Mucosa of descending colon (tissue), 3 donors: ENCODE results near the gene KLHL9. TPM values are rescaled to one million over a fixed set of nuclear protein-coding genes. Genes with fewer than 3 reads are reported as not detected.

Source experiments
- ATAC-seq: fragments of 200-7000 bp; cut with Tn5 transposase; one replicate; pipeline ENCODE4 v1.9.1; 2020; ENCODE audit warnings: mild to moderate bottlenecking, moderate library complexity
- DNase-seq, 3 donors: peaks; one replicate each; pipeline ENCODE4 v3.0.0-alpha.2; 2020
- H3K36me3 ChIP-seq: fragments of 200-600 bp; one replicate; pipeline ENCODE4 v1.8.0; 2021; ENCODE audit warnings: low read depth, mild to moderate bottlenecking
- H3K4me1 ChIP-seq: fragments of 200-600 bp; one replicate; pipeline ENCODE4 v1.8.0; 2021; ENCODE audit warnings: low read depth, mild to moderate bottlenecking
- H3K4me3 ChIP-seq: fragments of 200-600 bp; one replicate; pipeline ENCODE4 v1.8.0; 2021; ENCODE audit warnings: mild to moderate bottlenecking
- H3K9me3 ChIP-seq: fragments of 200-600 bp; one replicate; pipeline ENCODE4 v1.8.0; 2021; ENCODE audit warnings: mild to moderate bottlenecking
- CTCF ChIP-seq: fragments of 200-600 bp; IDR thresholded peaks from one replicate; pipeline ENCODE4 v1.8.0; 2022; ENCODE audit warnings: antibody characterized with exemption, mild to moderate bottlenecking
- intact Hi-C, 2 donors: fragments of 100-400 bp; cut with DNase I in 1 of 2; cut with micrococcal nuclease in 1 of 2; formaldehyde crosslinking; loops; one replicate each; pipeline versions ENCODE4 v1.11.0 to v1.11.1; 2022; cut with DNase I, micrococcal nuclease
- total RNA-seq, 3 donors: library from RNA; stranded (reverse); fragmentation: NEBNext Ultra II Directional in 2 of 3; extraction: Animal tissue kit (Norgen Biotek cat#: 25700) in 2 of 3; gene quantifications; one replicate each; pipeline versions ENCODE4 v1.2.1 to v1.2.4, GENCODE V29; 2021 to 2023
- donor health status: DM: no; HTN: no; CAD: no; lungs with moderate emphysema.
- donor health status: DM: no; HTN: no; CAD: no.
- donor health status: DM: no; HTN: yes; CAD: no.

Gene KLHL9
- total RNA-seq, 3 donors from 2014 or later, result 21.8 to 23.9 (median 23.4) TPM

GRCh38 chr9:21322911-21323461 lies 12.2 kb downstream of the KLHL9 start:
- intact Hi-C loops, result loop anchor here in 1 of 2 donors (5.0 kb wide), 1 partner anchor 129 kb away; no protein-coding TSS in a partner anchor

GRCh38 chr9:21320465-21320864 lies 14.7 kb downstream of the KLHL9 start:
- ATAC-seq (no peak), DNase-seq (no peak)
- TF ChIP-seq CTCF, result no peak
- no peaks in the 10 kb centered on the region for H3K9me3 ChIP-seq
- H3K4me3 ChIP-seq, result no peak overlapping the region
- H3K4me1 ChIP-seq, result no peaks in the 10 kb centered on the region
- intact Hi-C loops, result loop anchor here in 1 of 2 donors (5.0 kb wide), 1 partner anchor 132 kb away; no protein-coding TSS in a partner anchor
- no peaks in the 10 kb centered on the region for H3K36me3 ChIP-seq

More at GRCh38 chr9:21322911-21323461, 12.2 kb downstream of the KLHL9 start:
- no peak overlapping the region for H3K4me3 ChIP-seq
- TF ChIP-seq CTCF, result no peak
- ATAC-seq (no peak), DNase-seq (no peak)
- H3K36me3 ChIP-seq, result no peaks in the 10 kb centered on the region
- H3K9me3 ChIP-seq, result no peaks in the 10 kb centered on the region
- no peaks in the 10 kb centered on the region for H3K4me1 ChIP-seq

- H3K36me3 ChIP-seq, result no peaks in the 10 kb centered on the region
- H3K9me3 ChIP-seq, result no peaks in the 10 kb centered on the region
- H3K4me1 ChIP-seq, result no peaks in the 10 kb centered on the region
- H3K4me3 ChIP-seq, result no peak overlapping the region
- peak; percentile 81 for ATAC-seq
- intact Hi-C loops, result loop anchor here in 1 of 2 donors (5.0 kb wide), 1 partner anchor 74 kb away; no protein-coding TSS in a partner anchor
- peak in 1 of 3 donors; percentile 71 for DNase-seq
- TF ChIP-seq CTCF, result peak; percentile 23
Measured at GRCh38 chr9:21317956-21318923, 17.0 kb downstream of the KLHL9 start.

DNA sequence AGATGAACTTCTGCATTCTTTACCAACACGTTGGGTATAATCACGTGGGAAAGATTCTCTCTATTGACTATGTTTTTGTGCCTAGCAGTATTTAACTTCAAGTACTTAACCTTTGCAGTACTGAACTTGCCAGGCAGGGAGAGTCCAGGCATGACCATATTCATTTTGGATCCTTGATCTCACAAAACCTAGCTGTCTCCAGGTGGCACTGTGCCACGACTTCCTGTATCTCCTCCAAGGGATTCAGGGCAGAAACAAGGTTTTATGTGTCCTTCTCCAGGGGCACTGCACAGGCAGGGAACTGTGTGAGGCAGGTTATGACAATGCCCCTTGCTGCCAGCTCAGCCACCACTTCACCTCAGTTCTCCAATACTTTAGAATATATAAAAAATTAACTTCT lies 18.3 kb downstream of the KLHL9 start:
- ATAC-seq, result no peak
- intact Hi-C loops, result loop anchor here in 1 of 2 donors (5.0 kb wide), 1 partner anchor 75 kb away; no protein-coding TSS in a partner anchor
- Histone ChIP-seq H3K4me1 (no peaks in the 10 kb centered on the region), H3K9me3 (no peaks in the 10 kb centered on the region), H3K4me3 (no peak overlapping the region), H3K36me3 (no peaks in the 10 kb centered on the region)
- DNase-seq, result peak in 1 of 3 donors; percentile 18
- no peak for TF ChIP-seq CTCF

- no peak for TF ChIP-seq CTCF
- Histone ChIP-seq H3K36me3 (no peaks in the 10 kb centered on the region), H3K9me3 (no peaks in the 10 kb centered on the region), H3K4me1 (no peaks in the 10 kb centered on the region), H3K4me3 (no peak overlapping the region)
- no peak for ATAC-seq
- intact Hi-C loops, result loop anchor here in 1 of 2 donors (5.0 kb wide), 1 partner anchor 76 kb away; no protein-coding TSS in a partner anchor
- DNase-seq, result no peak
Measured at GRCh38 chr9:21316032-21316842, 19.0 kb downstream of the KLHL9 start.
